SK-N-SH (cell line): ENCODE measurements around the gene PRKACB.

Source experiments
- JUND ChIP-seq: IDR thresholded peaks from 2 replicates; pipeline ENCODE4 v1.4.0; 2012
- MEF2A ChIP-seq: IDR thresholded peaks from 2 replicates; pipeline ENCODE4 v1.4.0; 2012; ENCODE audit warnings: low read depth, borderline replicate concordance
- YY1 ChIP-seq: IDR thresholded peaks from 2 replicates; pipeline ENCODE4 v1.4.0; 2012; ENCODE audit warnings: low read depth, mild to moderate bottlenecking
- TF ChIP-seq, protein P1 (sequence below): fragments of 200-600 bp; sonication (generic); IDR thresholded peaks from 2 replicates; pipeline ENCODE4 v1.6.1; 2017; ENCODE audit warnings: antibody characterized with exemption, mild to moderate bottlenecking, moderate library complexity

DNA sequence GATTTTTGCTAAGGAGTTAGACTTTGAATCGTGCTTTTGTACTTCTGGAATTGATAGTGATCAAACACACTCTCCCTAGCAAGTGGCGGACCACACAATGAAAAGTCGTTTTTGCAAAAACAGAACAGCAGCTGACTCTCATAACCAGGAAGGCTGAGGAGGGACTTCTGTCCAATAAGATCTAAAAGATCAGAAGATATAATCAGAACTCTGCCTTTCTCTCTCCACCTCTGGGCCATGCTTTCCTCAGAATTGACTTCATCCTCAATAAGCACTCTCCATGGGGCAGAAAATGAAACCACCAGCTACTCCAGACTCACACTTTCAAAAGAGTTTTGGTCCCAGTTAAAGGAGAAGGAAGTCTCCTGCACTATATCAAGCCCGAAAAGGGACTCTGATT, 102.1 kb downstream of the PRKACB start:
- no peak for TF ChIP-seq YY1
- TF ChIP-seq, protein P1, sequence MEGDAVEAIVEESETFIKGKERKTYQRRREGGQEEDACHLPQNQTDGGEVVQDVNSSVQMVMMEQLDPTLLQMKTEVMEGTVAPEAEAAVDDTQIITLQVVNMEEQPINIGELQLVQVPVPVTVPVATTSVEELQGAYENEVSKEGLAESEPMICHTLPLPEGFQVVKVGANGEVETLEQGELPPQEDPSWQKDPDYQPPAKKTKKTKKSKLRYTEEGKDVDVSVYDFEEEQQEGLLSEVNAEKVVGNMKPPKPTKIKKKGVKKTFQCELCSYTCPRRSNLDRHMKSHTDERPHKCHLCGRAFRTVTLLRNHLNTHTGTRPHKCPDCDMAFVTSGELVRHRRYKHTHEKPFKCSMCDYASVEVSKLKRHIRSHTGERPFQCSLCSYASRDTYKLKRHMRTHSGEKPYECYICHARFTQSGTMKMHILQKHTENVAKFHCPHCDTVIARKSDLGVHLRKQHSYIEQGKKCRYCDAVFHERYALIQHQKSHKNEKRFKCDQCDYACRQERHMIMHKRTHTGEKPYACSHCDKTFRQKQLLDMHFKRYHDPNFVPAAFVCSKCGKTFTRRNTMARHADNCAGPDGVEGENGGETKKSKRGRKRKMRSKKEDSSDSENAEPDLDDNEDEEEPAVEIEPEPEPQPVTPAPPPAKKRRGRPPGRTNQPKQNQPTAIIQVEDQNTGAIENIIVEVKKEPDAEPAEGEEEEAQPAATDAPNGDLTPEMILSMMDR: no peak
- TF ChIP-seq JUND: no peak
- TF ChIP-seq MEF2A: no peak
